HCT116 (cell line): ENCODE measurements around the gene UBE2L3.
"Not testable (repeated sequence)": the region's sequence is repeated elsewhere in the genome, so short reads cannot be mapped to it uniquely, and the experiment has no call there.

ENCODE experiments used
- ATF3 ChIP-seq: IDR thresholded peaks from 2 replicates; pipeline ENCODE4 v1.6.1; 2012
- CEBPB ChIP-seq: IDR thresholded peaks from 2 replicates; pipeline ENCODE4 v1.6.1; 2012; ENCODE audit warnings: low read depth
- CTCF ChIP-seq, 3 experiments: fragments of 200-600 bp in 1 of 3; sonication (generic) in 1 of 3; IDR thresholded peaks in 2 of 3; conservative IDR thresholded peaks in 1 of 3; 2 replicates each; pipeline ENCODE4 v1.5.1; 2012 to 2017; ENCODE audit warnings: low read depth in 2 of 3, low read length in 2 of 3, antibody characterized with exemption in 1 of 3, borderline replicate concordance in 1 of 3, control low read depth in 1 of 3, mild to moderate bottlenecking in 1 of 3, mixed read lengths in 1 of 3, mixed run types in 1 of 3, moderate library complexity in 1 of 3; ENCODE audit not compliant: insufficient read depth in 1 of 3
- EZH2 ChIP-seq: fragments of 200-600 bp; sonication (generic); IDR thresholded peaks from 2 replicates; pipeline ENCODE4 v1.6.1; 2017; ENCODE audit warnings: antibody characterized with exemption, mixed run types
- EZH2phosphoT487 ChIP-seq: fragments of 200-600 bp; IDR thresholded peaks from 2 replicates; pipeline ENCODE4 v1.6.1; 2018; ENCODE audit warnings: antibody characterized with exemption, borderline replicate concordance
- FOSL1 ChIP-seq: IDR thresholded peaks from 2 replicates; pipeline ENCODE4 v1.6.1; 2012; ENCODE audit warnings: low read depth
- MAX ChIP-seq: IDR thresholded peaks from 2 replicates; pipeline ENCODE4 v1.6.1; 2012
- POLR2A ChIP-seq: IDR thresholded peaks from 2 replicates; pipeline ENCODE4 v1.7.0; 2011; ENCODE audit warnings: borderline replicate concordance; ENCODE audit not compliant: insufficient read depth, insufficient read length; ENCODE audit errors: extremely low read depth
- POLR2AphosphoS5 ChIP-seq: IDR thresholded peaks from 2 replicates; pipeline ENCODE4 v1.6.1; 2011; ENCODE audit warnings: mild to moderate bottlenecking, low read depth, low read length, moderate library complexity
- REST ChIP-seq: IDR thresholded peaks from 2 replicates; pipeline ENCODE4 v1.6.1; 2012; ENCODE audit warnings: low read depth
- SRF ChIP-seq: IDR thresholded peaks from 2 replicates; pipeline ENCODE4 v1.6.1; 2012; ENCODE audit warnings: low read depth
- TCF7L2 ChIP-seq: IDR thresholded peaks from 2 replicates; pipeline ENCODE4 v1.7.0; 2011; ENCODE audit warnings: borderline replicate concordance, inconsistent platforms; ENCODE audit not compliant: insufficient read depth, insufficient read length; ENCODE audit errors: extremely low read depth
- YY1 ChIP-seq: IDR thresholded peaks from 2 replicates; pipeline ENCODE4 v1.6.1; 2011; ENCODE audit warnings: low read length, low read depth, moderate library complexity, mild to moderate bottlenecking; ENCODE audit not compliant: insufficient replicate concordance; ENCODE audit errors: extremely low read depth
- ZNF274 ChIP-seq: fragments of 200-500 bp; sonication (Bioruptor generic); IDR thresholded peaks from 2 replicates; pipeline ENCODE4 v1.6.1; 2014; ENCODE audit warnings: mild to moderate bottlenecking, low read depth, low read length, inconsistent platforms

- not testable (repeated sequence) for TF ChIP-seq EZH2; CTCF (IDR thresholded peaks at IDR 0.05 in 2 of 3, conservative IDR thresholded peaks at IDR 0.05 in 1 of 3; ENCODE audit: borderline replicate concordance in 1 of 3, insufficient read depth in 1 of 3, low read depth in 2 of 3, low read length in 2 of 3); POLR2A; POLR2AphosphoS5; TCF7L2; EZH2phosphoT487; CEBPB; SRF; MAX; YY1; REST; ATF3; FOSL1; ZNF274
Measured at GRCh38 chr22:21580623-21581007, 13.1 kb downstream of the UBE2L3 start.
